ENCODE results near the gene WRNIP1. TPM values are rescaled to one million over a fixed set of nuclear protein-coding genes. Genes with fewer than 3 reads are reported as not detected.

The WRNIP1 gene
- total RNA-seq, 1 donor from 2014 or later, result 50.1 TPM

- DNase-seq (ENCODE audit: low spot score in 2 of 2), result no peak
- no peak for FAIRE-seq
Measured at GRCh38 chr6:2781685-2782355, 16.6 kb downstream of the WRNIP1 start.

- FAIRE-seq, result no peak
- no peak for DNase-seq (ENCODE audit: low spot score in 2 of 2)
Measured at GRCh38 chr6:2782356-2782708, 17.1 kb downstream of the WRNIP1 start.

- FAIRE-seq (no peak), DNase-seq (ENCODE audit: low spot score in 2 of 2) (no peak)
Measured at GRCh38 chr6:2782825-2783187, 17.6 kb downstream of the WRNIP1 start.

- DNase-seq (ENCODE audit: low spot score in 2 of 2) (no peak), FAIRE-seq (no peak)
Measured at GRCh38 chr6:2783188-2783963, 18.2 kb downstream of the WRNIP1 start.

GRCh38 chr6:2784061-2784460 lies 18.9 kb downstream of the WRNIP1 start:
- FAIRE-seq (no peak), DNase-seq (ENCODE audit: low spot score in 2 of 2) (no peak)

- FAIRE-seq, result no peak
- DNase-seq (ENCODE audit: low spot score in 2 of 2), result no peak
Measured at GRCh38 chr6:2784930-2785329, 19.7 kb downstream of the WRNIP1 start.

- DNase-seq (ENCODE audit: low spot score in 2 of 2), result no peak
Measured at GRCh38 chr6:2786269-2786668, 21.1 kb downstream of the WRNIP1 start.

GRCh38 chr6:2790588-2791449 lies 25.6 kb downstream of the WRNIP1 start:
- no peak for FAIRE-seq
- DNase-seq (ENCODE audit: low spot score in 2 of 2), result peak; percentile 51 to 64

More at GRCh38 chr6:2786269-2786668, 21.1 kb downstream of the WRNIP1 start:
- no peak for FAIRE-seq

GRCh38 chr6:2791450-2791974 lies 26.3 kb downstream of the WRNIP1 start:
- DNase-seq (ENCODE audit: low spot score in 2 of 2) (no peak), FAIRE-seq (no peak)

- DNase-seq (ENCODE audit: low spot score in 2 of 2) (no peak), FAIRE-seq (no peak)
Measured at GRCh38 chr6:2792330-2793110, 27.3 kb downstream of the WRNIP1 start.

- FAIRE-seq (no peak), DNase-seq (ENCODE audit: low spot score in 2 of 2) (peak in 1 of 2 donors; percentile 46)
Measured at GRCh38 chr6:2793534-2794151, 28.4 kb downstream of the WRNIP1 start.

- no peak for DNase-seq (ENCODE audit: low spot score in 2 of 2)
- no peak for FAIRE-seq
Measured at GRCh38 chr6:2794171-2794730, 29.1 kb downstream of the WRNIP1 start.

GRCh38 chr6:2795162-2795561 lies 30.0 kb downstream of the WRNIP1 start:
- FAIRE-seq, result no peak
- no peak for DNase-seq (ENCODE audit: low spot score in 2 of 2)

- DNase-seq (ENCODE audit: low spot score in 2 of 2) (no peak), FAIRE-seq (no peak)
Measured at GRCh38 chr6:2795956-2796355, 30.8 kb downstream of the WRNIP1 start.

GRCh38 chr6:2796861-2797260 lies 31.7 kb downstream of the WRNIP1 start:
- no peak for FAIRE-seq

GRCh38 chr6:2797564-2798031 lies 32.4 kb downstream of the WRNIP1 start:
- DNase-seq (ENCODE audit: low spot score in 2 of 2), result no peak
- FAIRE-seq, result no peak

More at GRCh38 chr6:2796861-2797260, 31.7 kb downstream of the WRNIP1 start:
- DNase-seq (ENCODE audit: low spot score in 2 of 2), result no peak

GRCh38 chr6:2798586-2799134 lies 33.5 kb downstream of the WRNIP1 start:
- FAIRE-seq, result no peak
- DNase-seq (ENCODE audit: low spot score in 2 of 2), result no peak

GRCh38 chr6:2799936-2800527 lies 34.8 kb downstream of the WRNIP1 start:
- FAIRE-seq, result no peak

More at GRCh38 chr6:2799936-2800527, 34.8 kb downstream of the WRNIP1 start:
- no peak for DNase-seq (ENCODE audit: low spot score in 2 of 2)

Measured in frontal cortex (tissue), 4 donors.